Activated CD4-positive, alpha-beta T cell treated with anti-CD3 and anti-CD28 coated beads, Interleukin-2, amount 10 ng/mL, durations not matched to agents 7 days and 5 days (primary cell): ENCODE data around the gene COL6A1. TPM values are rescaled to one million over a fixed set of nuclear protein-coding genes. Genes with fewer than 3 reads are reported as not detected.
"Not testable (repeated sequence)": the region's sequence is repeated elsewhere in the genome, so short reads cannot be mapped to it uniquely, and the experiment has no call there.

Experiments
- CTCF ChIA-PET: fragments of 350-600 bp; sonication (Branson Sonifier 250); formaldehyde crosslinking; loops from one replicate; lab custom pipeline; 2021; ENCODE audit warnings: antibody characterized with exemption; lab: Charles Lee
- POLR2A ChIA-PET: fragments of 350-600 bp; sonication (Branson Sonifier 250); formaldehyde crosslinking; loops from one replicate; lab custom pipeline; 2021; ENCODE audit warnings: antibody characterized with exemption; lab: Charles Lee
- DNase-seq: peaks from one replicate; pipeline ENCODE4 v3.0.0-alpha.2; 2020
- H3K27ac Mint-ChIP-seq: one replicate; pipeline ENCODE4 v1.8.0; 2021; ENCODE audit warnings: mild to moderate bottlenecking, moderate library complexity, mixed read lengths
- H3K27me3 Mint-ChIP-seq: one replicate; pipeline ENCODE4 v1.8.0; 2021; ENCODE audit warnings: mixed read lengths
- H3K36me3 Mint-ChIP-seq: one replicate; pipeline ENCODE4 v1.8.0; 2021; ENCODE audit warnings: low read depth, mixed read lengths
- H3K4me1 Mint-ChIP-seq: one replicate; pipeline ENCODE4 v1.8.0; 2021; ENCODE audit warnings: mixed read lengths
- H3K4me3 Mint-ChIP-seq: one replicate; pipeline ENCODE4 v1.8.0; 2021; ENCODE audit warnings: mild to moderate bottlenecking, moderate library complexity, mixed read lengths
- H3K9me3 Mint-ChIP-seq: one replicate; pipeline ENCODE4 v1.8.0; 2021; ENCODE audit warnings: mixed read lengths
- total RNA-seq, 2 experiments: library from RNA; stranded (reverse); gene quantifications; one replicate each; pipeline ENCODE4 v1.2.3, GENCODE V29; 2021

Gene COL6A1
- total RNA-seq, 2 experiments from 2014 or later, result 0.27 to 0.40 TPM

- ChIA-PET POLR2A (no interaction called here), CTCF (no interaction called here)
- Mint-ChIP-seq H3K4me3 (no peak overlapping the region), H3K9me3 (no peaks in the 10 kb centered on the region), H3K36me3 (no peaks in the 10 kb centered on the region), H3K27ac (no peak overlapping the region), H3K27me3 (no peaks in the 10 kb centered on the region), H3K4me1 (no peaks in the 10 kb centered on the region)
- DNase-seq, result no peak
Observed at GRCh38 chr21:46035809-46036695, 54.5 kb downstream of the COL6A1 start.

DNA sequence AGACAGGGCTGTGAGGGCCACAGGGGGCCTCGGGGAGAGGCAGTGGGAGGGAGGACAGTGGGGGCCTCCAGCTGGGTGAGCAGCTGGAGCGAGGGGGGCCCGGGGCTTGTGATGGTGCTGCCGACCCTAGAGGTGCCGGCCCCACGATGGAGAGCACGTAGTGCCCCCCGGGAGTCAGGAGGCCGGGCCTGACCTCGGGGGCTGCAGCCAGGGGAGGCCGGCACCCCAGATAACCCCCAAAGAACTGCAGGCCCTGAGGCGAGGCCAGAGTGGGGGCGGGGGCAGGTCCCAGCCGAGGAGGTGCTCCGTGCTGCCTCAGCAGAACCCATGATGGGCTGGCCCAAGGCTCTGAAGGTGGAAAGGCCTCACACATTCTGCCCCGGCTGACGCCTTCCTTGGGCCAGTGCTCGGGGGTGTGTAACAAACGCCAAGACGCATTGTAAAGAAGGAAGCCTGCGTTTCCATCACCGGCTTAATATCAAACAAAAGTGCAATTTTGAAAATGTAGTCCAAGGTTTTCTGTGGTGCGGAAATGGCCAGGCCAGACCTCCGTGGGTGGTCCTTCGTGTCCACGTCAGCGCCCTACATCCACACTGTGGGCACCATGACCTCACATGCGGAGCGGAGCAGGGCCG lies 55.2 kb downstream of the COL6A1 start:
- ChIA-PET POLR2A (no interaction called here), CTCF (no interaction called here)
- no peaks in the 10 kb centered on the region for H3K4me1 Mint-ChIP-seq
- H3K27me3 Mint-ChIP-seq, result peaks cover 1% of the 10 kb centered on the region
- no peak overlapping the region for H3K27ac Mint-ChIP-seq
- H3K4me3 Mint-ChIP-seq, result no peak overlapping the region
- no peak for DNase-seq
- H3K9me3 Mint-ChIP-seq, result no peaks in the 10 kb centered on the region
- H3K36me3 Mint-ChIP-seq, result no peaks in the 10 kb centered on the region

DNA sequence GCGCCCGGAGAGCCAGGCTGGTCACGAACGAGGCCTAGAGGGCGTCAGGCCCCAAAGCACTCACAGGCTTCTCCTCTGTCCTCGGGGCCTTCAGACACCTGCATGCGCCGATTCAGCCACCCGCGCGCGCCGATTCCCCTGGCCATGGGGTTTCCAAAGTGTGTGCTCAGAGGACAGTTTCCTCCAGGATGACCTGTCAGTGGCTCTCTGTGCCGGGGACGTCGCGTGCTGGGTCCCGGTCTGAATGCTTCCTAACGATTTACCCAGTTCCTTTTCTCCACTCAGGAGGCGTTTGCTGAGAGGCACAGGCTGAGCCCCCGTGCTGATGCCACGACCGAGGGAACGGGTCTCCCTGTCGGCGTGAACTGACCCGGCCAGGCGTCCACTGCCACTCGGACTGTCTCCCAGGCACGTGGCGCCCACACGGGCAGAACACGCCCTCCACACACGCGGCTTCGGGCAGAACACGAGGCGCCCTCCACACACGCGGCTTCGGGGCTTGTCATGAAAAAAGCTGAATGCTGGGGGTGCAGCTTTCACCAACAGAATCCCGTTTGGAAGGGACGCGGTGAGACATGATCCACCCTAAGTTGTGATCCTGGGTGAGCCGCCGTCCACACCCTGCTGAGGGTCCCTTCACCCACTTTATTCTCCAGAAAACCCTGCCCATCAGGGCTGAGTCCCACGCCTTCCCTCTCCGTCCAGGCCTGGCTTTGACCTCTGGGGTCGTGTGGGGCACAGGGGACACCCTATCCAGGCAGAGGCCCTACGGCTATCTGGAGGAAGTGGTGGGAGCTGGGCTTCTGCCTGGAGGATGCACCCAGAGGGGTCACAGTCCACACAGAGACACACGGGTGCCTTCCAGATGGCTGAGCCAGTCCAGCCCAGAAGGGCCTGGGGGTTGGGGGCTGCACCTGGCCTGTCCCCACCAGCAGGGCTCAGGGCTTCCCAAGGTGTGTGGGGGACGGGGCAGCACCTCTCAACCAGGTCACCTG lies 56.1 kb downstream of the COL6A1 start:
- ChIA-PET POLR2A (no interaction called here), CTCF (no interaction called here)
- no peak overlapping the region for H3K4me3 Mint-ChIP-seq
- no peak overlapping the region for H3K27ac Mint-ChIP-seq
- H3K27me3 Mint-ChIP-seq, result peaks cover 3% of the 10 kb centered on the region
- no peaks in the 10 kb centered on the region for H3K9me3 Mint-ChIP-seq
- no peaks in the 10 kb centered on the region for H3K36me3 Mint-ChIP-seq
- no peaks in the 10 kb centered on the region for H3K4me1 Mint-ChIP-seq
- DNase-seq, result no peak

- H3K27ac Mint-ChIP-seq, result no peak overlapping the region
- peaks cover 3% of the 10 kb centered on the region for H3K27me3 Mint-ChIP-seq
Observed at GRCh38 chr21:46038341-46038829, 56.8 kb downstream of the COL6A1 start.

GRCh38 chr21:46038871-46039397 lies 57.4 kb downstream of the COL6A1 start:
- DNase-seq, result no peak
- ChIA-PET CTCF (no interaction called here), POLR2A (no interaction called here)
- H3K4me1 Mint-ChIP-seq, result no peaks in the 10 kb centered on the region
- no peaks in the 10 kb centered on the region for H3K9me3 Mint-ChIP-seq
- peaks cover 3% of the 10 kb centered on the region for H3K27me3 Mint-ChIP-seq
- no peaks in the 10 kb centered on the region for H3K36me3 Mint-ChIP-seq
- no peak overlapping the region for H3K4me3 Mint-ChIP-seq
- H3K27ac Mint-ChIP-seq, result no peak overlapping the region

More at GRCh38 chr21:46038341-46038829, 56.8 kb downstream of the COL6A1 start:
- ChIA-PET CTCF (no interaction called here), POLR2A (no interaction called here)
- no peaks in the 10 kb centered on the region for H3K36me3 Mint-ChIP-seq
- H3K4me3 Mint-ChIP-seq, result no peak overlapping the region
- DNase-seq, result no peak
- no peaks in the 10 kb centered on the region for H3K9me3 Mint-ChIP-seq
- no peaks in the 10 kb centered on the region for H3K4me1 Mint-ChIP-seq

DNA sequence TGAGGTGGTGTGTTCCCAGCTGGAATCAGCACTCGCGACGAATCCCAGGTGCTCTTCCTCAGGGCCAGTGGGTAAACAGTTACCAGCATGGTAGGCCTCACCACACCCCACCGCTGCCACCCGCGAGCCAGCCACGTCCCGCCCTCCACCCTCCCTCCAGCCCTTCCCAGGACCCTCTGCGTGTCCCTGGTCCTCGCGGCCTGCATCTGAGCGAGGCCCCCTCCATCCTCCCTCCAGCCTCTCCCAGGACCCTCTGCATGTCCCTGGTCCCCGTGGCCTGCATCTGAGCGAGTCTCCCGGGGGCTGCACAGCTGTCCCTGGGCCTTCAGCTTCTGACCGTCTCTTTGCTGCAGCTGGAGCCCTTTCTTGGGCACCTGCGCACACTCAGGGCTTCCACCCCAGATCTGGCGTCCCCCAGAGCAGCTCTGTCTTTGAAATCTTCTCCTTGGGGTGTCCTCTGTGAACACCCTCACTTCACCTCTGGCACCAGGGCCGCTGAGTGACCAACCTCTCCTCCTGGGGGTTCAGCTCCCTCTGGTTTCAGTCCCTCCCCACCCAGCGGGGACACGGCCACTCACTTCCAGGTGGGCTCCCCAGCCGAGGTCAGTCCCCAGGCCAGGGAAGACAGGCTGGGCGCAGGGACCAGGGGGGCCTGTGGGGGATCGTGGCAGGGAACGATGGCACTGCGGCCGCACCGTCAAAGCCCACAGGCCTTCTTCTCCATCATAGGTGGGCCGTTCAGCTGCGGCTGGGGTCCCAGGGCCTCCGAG lies 58.5 kb downstream of the COL6A1 start:
- Mint-ChIP-seq H3K27me3 (peaks cover 3% of the 10 kb centered on the region), H3K4me3 (no peak overlapping the region), H3K27ac (no peak overlapping the region), H3K36me3 (no peaks in the 10 kb centered on the region), H3K9me3 (no peaks in the 10 kb centered on the region), H3K4me1 (no peaks in the 10 kb centered on the region)
- no peak for DNase-seq
- ChIA-PET CTCF (no interaction called here), POLR2A (no interaction called here)

DNA sequence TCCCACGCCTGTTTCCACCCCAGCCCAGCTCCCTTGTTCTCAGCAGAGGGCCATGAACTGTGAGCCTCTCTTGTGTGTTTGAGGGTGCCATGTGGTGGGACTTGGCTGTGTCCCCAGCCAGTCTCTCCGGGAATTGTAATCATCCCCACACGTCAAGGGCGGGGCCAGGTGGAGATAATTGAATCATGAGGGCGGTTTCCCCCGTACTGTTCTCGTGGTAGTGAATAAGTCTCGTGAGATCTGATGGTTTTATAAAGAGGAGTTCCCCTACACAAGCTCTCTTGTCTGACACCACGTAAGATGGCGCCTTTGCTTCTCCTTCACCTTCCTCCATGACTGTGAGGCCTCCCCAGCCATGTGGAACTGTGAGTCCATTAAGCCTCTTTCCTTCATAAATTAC lies 59.1 kb downstream of the COL6A1 start:
- H3K36me3 Mint-ChIP-seq, result no peaks in the 10 kb centered on the region
- no peaks in the 10 kb centered on the region for H3K4me1 Mint-ChIP-seq
- no peaks in the 10 kb centered on the region for H3K9me3 Mint-ChIP-seq
- no peak overlapping the region for H3K4me3 Mint-ChIP-seq
- peaks cover 3% of the 10 kb centered on the region for H3K27me3 Mint-ChIP-seq
- CTCF ChIA-PET, result no interaction called here
- POLR2A ChIA-PET, result no interaction called here
- DNase-seq, result no peak
- no peak overlapping the region for H3K27ac Mint-ChIP-seq

- H3K27ac Mint-ChIP-seq, result no peak overlapping the region
- CTCF ChIA-PET, result no interaction called here
- POLR2A ChIA-PET, result no interaction called here
- no peaks in the 10 kb centered on the region for H3K36me3 Mint-ChIP-seq
- no peak for DNase-seq
- no peaks in the 10 kb centered on the region for H3K4me1 Mint-ChIP-seq
- peaks cover 3% of the 10 kb centered on the region for H3K27me3 Mint-ChIP-seq
- no peak overlapping the region for H3K4me3 Mint-ChIP-seq
- H3K9me3 Mint-ChIP-seq, result no peaks in the 10 kb centered on the region
Observed at GRCh38 chr21:46041183-46041582, 59.6 kb downstream of the COL6A1 start.

GRCh38 chr21:46045154-46045553 lies 63.6 kb downstream of the COL6A1 start:
- DNase-seq, result no peak
- Mint-ChIP-seq H3K9me3 (no peaks in the 10 kb centered on the region), H3K4me3 (no peak overlapping the region), H3K4me1 (no peaks in the 10 kb centered on the region), H3K36me3 (no peaks in the 10 kb centered on the region), H3K27me3 (peaks cover 3% of the 10 kb centered on the region), H3K27ac (no peak overlapping the region)
- CTCF ChIA-PET, result no interaction called here
- POLR2A ChIA-PET, result no interaction called here

GRCh38 chr21:46046471-46046870 lies 64.9 kb downstream of the COL6A1 start:
- H3K27ac Mint-ChIP-seq, result no peak overlapping the region
- DNase-seq, result no peak
- no peaks in the 10 kb centered on the region for H3K36me3 Mint-ChIP-seq
- POLR2A ChIA-PET, result no interaction called here
- H3K27me3 Mint-ChIP-seq, result peaks cover 3% of the 10 kb centered on the region
- no peaks in the 10 kb centered on the region for H3K4me1 Mint-ChIP-seq
- CTCF ChIA-PET, result interaction anchor here (0.9 kb wide), 1 partner anchor 17 kb away, joined by 3 read pairs; no protein-coding TSS in a partner anchor
- H3K9me3 Mint-ChIP-seq, result no peaks in the 10 kb centered on the region
- no peak overlapping the region for H3K4me3 Mint-ChIP-seq

DNA sequence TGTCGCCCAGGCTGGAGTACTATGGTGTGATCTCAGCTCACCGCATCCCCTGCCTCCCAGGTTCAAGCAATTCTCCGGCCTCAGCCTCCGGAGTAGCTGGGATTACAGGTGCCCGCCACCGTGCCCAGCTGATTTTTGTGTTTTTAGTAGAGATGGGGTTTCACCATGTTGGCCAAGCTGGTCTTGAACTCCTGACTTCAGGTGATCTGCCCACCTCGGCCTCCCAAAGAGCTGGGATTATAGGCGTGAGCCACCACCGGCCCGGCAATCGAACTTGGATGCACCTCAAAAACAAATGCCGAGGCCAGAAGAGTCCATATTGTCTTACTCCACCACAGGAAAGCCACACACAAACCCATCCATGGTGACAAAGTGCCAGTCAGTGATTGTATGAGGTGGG lies 65.3 kb downstream of the COL6A1 start:
- H3K4me1 Mint-ChIP-seq, H3K27me3 Mint-ChIP-seq, DNase-seq, POLR2A ChIA-PET, H3K9me3 Mint-ChIP-seq, CTCF ChIA-PET, H3K4me3 Mint-ChIP-seq, H3K36me3 Mint-ChIP-seq, H3K27ac Mint-ChIP-seq: not testable (repeated sequence)
